IMR-90 (cell line): ENCODE data around the gene ALDOA. TPM values are rescaled to one million over a fixed set of nuclear protein-coding genes. Genes with fewer than 3 reads are reported as not detected.

Experiments
- ATAC-seq: fragments of 200-7000 bp; cut with Tn5 transposase; 2 replicates; pipeline ENCODE4 v1.9.1; 2020; ENCODE audit warnings: low read depth, mild to moderate bottlenecking, moderate library complexity
- BruUV-seq: library from RNA; stranded (reverse); fragments of 400-500 nt; replicated peaks from 2 replicates; lab custom pipeline; 2021; lab: Mats Ljungman, UMichigan
- CTCF ChIA-PET: fragments of 300-600 bp; formaldehyde crosslinking; extraction: SDS; loops from one replicate; lab custom pipeline; 2021; ENCODE audit warnings: antibody characterized with exemption; lab: Yijun Ruan, JAX
- POLR2A ChIA-PET: fragments of 300-600 bp; sonication (Branson Sonifier 250); formaldehyde crosslinking; loops from one replicate; lab custom pipeline; 2022; ENCODE audit warnings: antibody characterized with exemption; ENCODE audit not compliant: unreplicated experiment; lab: Charles Lee
- DNase-seq: peaks from one replicate; pipeline ENCODE4 v3.0.0; 2013
- H2AFZ ChIP-seq: replicated peaks from 2 replicates; pipeline ENCODE3; 2013; ENCODE audit warnings: low read length, mild to moderate bottlenecking; ENCODE audit not compliant: poor library complexity
- H2AK5ac ChIP-seq: 2 replicates; pipeline ENCODE4 v1.6.1; 2013; ENCODE audit warnings: low read depth, low read length, inconsistent platforms
- H2AK9ac ChIP-seq: replicated peaks from 2 replicates; pipeline ENCODE3; 2013; ENCODE audit warnings: mild to moderate bottlenecking, low read depth, low read length, moderate library complexity; ENCODE audit not compliant: poor library complexity
- H2BK120ac ChIP-seq: 2 replicates; pipeline ENCODE4 v1.6.1; 2013; ENCODE audit warnings: low read depth, low read length, inconsistent platforms
- H2BK15ac ChIP-seq: 3 replicates; pipeline ENCODE4 v1.6.1; 2013; ENCODE audit warnings: low read depth, low read length, inconsistent platforms
- H2BK20ac ChIP-seq: 2 replicates; pipeline ENCODE4 v1.6.1; 2013; ENCODE audit warnings: low read depth, mild to moderate bottlenecking, inconsistent platforms, low read length, moderate library complexity
- H2BK5ac ChIP-seq: 2 replicates; pipeline ENCODE4 v1.6.1; 2013; ENCODE audit warnings: mild to moderate bottlenecking, low read depth, low read length, inconsistent platforms; ENCODE audit not compliant: poor library complexity, severe bottlenecking
- H3K14ac ChIP-seq: replicated peaks from 2 replicates; pipeline ENCODE4 v1.6.1; 2013; ENCODE audit warnings: low read depth, low read length, inconsistent platforms
- H3K18ac ChIP-seq: 2 replicates; pipeline ENCODE4 v1.6.1; 2013; ENCODE audit warnings: low read depth, low read length, control low read depth
- H3K23ac ChIP-seq: 2 replicates; pipeline ENCODE4 v1.6.1; 2013; ENCODE audit warnings: low read depth, low read length, inconsistent platforms
- H3K27ac ChIP-seq: 2 replicates; pipeline ENCODE4 v1.5.1; 2013; ENCODE audit warnings: mild to moderate bottlenecking, control low read depth, low read length; ENCODE audit not compliant: insufficient read depth
- H3K27me3 ChIP-seq: 2 replicates; pipeline ENCODE4 v1.6.1; 2013; ENCODE audit warnings: low read length; ENCODE audit not compliant: control insufficient read depth, insufficient read depth
- H3K36me3 ChIP-seq: 2 replicates; pipeline ENCODE4 v1.6.1; 2013; ENCODE audit warnings: low read length, mixed read lengths; ENCODE audit not compliant: control insufficient read depth, insufficient read depth
- H3K4ac ChIP-seq: 2 replicates; pipeline ENCODE4 v1.6.1; 2013; ENCODE audit warnings: low read depth, low read length, inconsistent platforms
- H3K4me1 ChIP-seq: 2 replicates; pipeline ENCODE4 v1.6.1; 2013; ENCODE audit warnings: low read length, mixed read lengths; ENCODE audit not compliant: control insufficient read depth, insufficient read depth
- H3K4me2 ChIP-seq: 2 replicates; pipeline ENCODE4 v1.6.1; 2013; ENCODE audit warnings: low read depth, mild to moderate bottlenecking, control low read depth, low read length, moderate library complexity
- H3K4me3 ChIP-seq: 2 replicates; pipeline ENCODE4 v1.5.1; 2013; ENCODE audit warnings: low read depth, mild to moderate bottlenecking, control low read depth, low read length, moderate library complexity; ENCODE audit not compliant: insufficient read depth
- H3K56ac ChIP-seq: 2 replicates; pipeline ENCODE4 v1.6.1; 2013; ENCODE audit warnings: low read length, inconsistent platforms; ENCODE audit not compliant: insufficient read depth; ENCODE audit errors: extremely low read depth
- H3K79me1 ChIP-seq, 2 experiments: 2 replicates each; pipeline ENCODE4 v1.6.1; 2013; ENCODE audit warnings: low read length in 2 of 2, inconsistent platforms in 1 of 2, low read depth in 1 of 2
- H3K9ac ChIP-seq: 2 replicates; pipeline ENCODE4 v1.6.1; 2013; ENCODE audit warnings: low read depth, low read length, control low read depth
- H3K9me1 ChIP-seq: 2 replicates; pipeline ENCODE4 v1.6.1; 2013; ENCODE audit warnings: low read length, inconsistent platforms; ENCODE audit not compliant: insufficient read depth
- H3K9me3 ChIP-seq: 2 replicates; pipeline ENCODE4 v1.6.1; 2013; ENCODE audit warnings: low read length; ENCODE audit not compliant: control insufficient read depth, insufficient read depth
- H4K20me1 ChIP-seq: 2 replicates; pipeline ENCODE4 v1.6.1; 2013; ENCODE audit warnings: low read length, inconsistent platforms; ENCODE audit not compliant: insufficient read depth
- H4K5ac ChIP-seq: 2 replicates; pipeline ENCODE4 v1.6.1; 2013; ENCODE audit warnings: mild to moderate bottlenecking, low read depth, low read length, control low read depth
- H4K8ac ChIP-seq, 2 experiments: 2 replicates each; pipeline ENCODE4 v1.6.1; 2013; ENCODE audit warnings: low read depth in 2 of 2, low read length in 2 of 2, control low read depth in 1 of 2, inconsistent platforms in 1 of 2
- H4K91ac ChIP-seq: 2 replicates; pipeline ENCODE4 v1.6.1; 2013; ENCODE audit warnings: low read depth, low read length, inconsistent platforms; ENCODE audit not compliant: insufficient read depth
- BHLHE40 ChIP-seq: fragments of 150-350 bp; IDR thresholded peaks from 2 replicates; pipeline ENCODE4 v1.6.1; 2016; ENCODE audit warnings: mild to moderate bottlenecking, low read depth, low read length
- CEBPB ChIP-seq: IDR thresholded peaks from 2 replicates; pipeline ENCODE4 v1.6.1; 2012; ENCODE audit warnings: low read depth, low read length, improper control_type of control experiment
- CHD1 ChIP-seq: IDR thresholded peaks from 2 replicates; pipeline ENCODE4 v1.6.1; 2012; ENCODE audit warnings: low read depth, low read length, improper control_type of control experiment
- ELK1 ChIP-seq: fragments of 150-350 bp; IDR thresholded peaks from 2 replicates; pipeline ENCODE4 v1.6.1; 2016; ENCODE audit warnings: low read depth, mild to moderate bottlenecking, low read length, moderate library complexity, borderline replicate concordance
- FOS ChIP-seq: fragments of 150-350 bp; IDR thresholded peaks from 2 replicates; pipeline ENCODE4 v1.6.1; 2016; ENCODE audit warnings: low read depth, low read length
- MAFK ChIP-seq: IDR thresholded peaks from 2 replicates; pipeline ENCODE4 v1.6.1; 2012; ENCODE audit warnings: low read depth, low read length, improper control_type of control experiment
- MAZ ChIP-seq: IDR thresholded peaks from 2 replicates; pipeline ENCODE4 v1.6.1; 2012; ENCODE audit warnings: low read depth, mild to moderate bottlenecking, low read length, improper control_type of control experiment, moderate library complexity, borderline replicate concordance
- MXI1 ChIP-seq: IDR thresholded peaks from 2 replicates; pipeline ENCODE4 v1.6.1; 2012; ENCODE audit warnings: low read depth, mild to moderate bottlenecking, low read length, moderate library complexity, borderline replicate concordance
- POLR2A ChIP-seq: IDR thresholded peaks from 2 replicates; pipeline ENCODE4 v1.6.1; 2012; ENCODE audit warnings: mild to moderate bottlenecking, low read depth, low read length
- RCOR1 ChIP-seq: IDR thresholded peaks from 2 replicates; pipeline ENCODE4 v1.6.1; 2012; ENCODE audit warnings: mild to moderate bottlenecking, low read length, improper control_type of control experiment; ENCODE audit not compliant: insufficient replicate concordance
- RFX5 ChIP-seq: IDR thresholded peaks from 2 replicates; pipeline ENCODE4 v1.8.0; 2012; ENCODE audit warnings: low read depth, mild to moderate bottlenecking, low read length, moderate library complexity
- SMC3 ChIP-seq: fragments of 150-350 bp; IDR thresholded peaks from 2 replicates; pipeline ENCODE4 v1.6.1; 2016; ENCODE audit warnings: low read depth, mild to moderate bottlenecking, antibody characterized with exemption, low read length, moderate library complexity
- WGBS, 2 experiments: methylation state at CpG; one replicate each; pipeline versions ENCODE4 v1.1.5 to v1.1.7; 2013; ENCODE audit warnings: missing lambda C conversion rate in 2 of 2; ENCODE audit not compliant: insufficient read length in 1 of 2; ENCODE audit errors: extremely low coverage in 2 of 2; 5-methylcytosine and 5-hydroxymethylcytosine counted together
- dilution Hi-C: fragments of 300-500 bp; cut with HindIII; formaldehyde crosslinking; loops from one replicate; pipeline ENCODE4 v1.14.3; 2018; ENCODE audit warnings: low sequenced_read_pairs; ENCODE audit not compliant: unreplicated experiment
- in situ Hi-C: fragments of 300-500 bp; cut with MboI; formaldehyde crosslinking; loops from 3 replicates; pipeline ENCODE4 v1.14.3; 2019; ENCODE audit warnings: low sequenced_read_pairs, inconsistent platforms, mixed read lengths
- intact Hi-C: fragments of 100-400 bp; cut with micrococcal nuclease; formaldehyde crosslinking; loops from 2 replicates; pipeline ENCODE4 v1.10.0; 2022
- polyA plus RNA-seq, 3 experiments: library from polyadenylated mRNA; depleted of rRNA; stranded (reverse); fragments of >200 nt; gene quantifications; 2 replicates each; pipeline ENCODE4 v1.2.3, GENCODE V29; 2012; ENCODE audit warnings: low replicate concordance in 1 of 3
- total RNA-seq: library from RNA; depleted of rRNA; stranded (reverse); fragments of >200 nt; gene quantifications from 2 replicates; pipeline ENCODE4 v1.2.3, GENCODE V29; 2012

Gene ALDOA
- total and polyA plus RNA-seq, 2 of the 4 experiments (the other 2 are of a cell fraction) = 1,697 to 1,990 TPM

- H3K9me3 ChIP-seq = no peaks in the 10 kb centered on the region
- H2AK9ac ChIP-seq = no peak overlapping the region
- no peak overlapping the region for H3K18ac ChIP-seq
- no peak overlapping the region for H3K23ac ChIP-seq
- TF ChIP-seq MAZ (no peak), CHD1 (no peak), POLR2A (no peak), SMC3 (no peak), ELK1 (no peak), MXI1 (no peak), MAFK (no peak), CEBPB (no peak), BHLHE40 (no peak), FOS (no peak), RFX5 (no peak), RCOR1 (no peak)
- H4K91ac ChIP-seq = no peak overlapping the region
- BruUV-seq = no TSS peak
- peak; percentile 40 for DNase-seq
- ChIA-PET POLR2A (no interaction called here), CTCF (no interaction called here)
- no peaks in the 10 kb centered on the region for H3K4me1 ChIP-seq
- no peak overlapping the region for H4K5ac ChIP-seq
- no peaks in the 10 kb centered on the region for H4K20me1 ChIP-seq
- no peaks in the 10 kb centered on the region for H3K36me3 ChIP-seq
- no peak overlapping the region for H3K14ac ChIP-seq
- no peaks in the 10 kb centered on the region for H3K79me1 ChIP-seq
- H3K27ac ChIP-seq = no peak overlapping the region
- H3K9ac ChIP-seq = no peak overlapping the region
- H2BK20ac ChIP-seq = no peak overlapping the region
- intact Hi-C loops = no loop called here
- no peak overlapping the region for H2AFZ ChIP-seq
- H3K27me3 ChIP-seq = peaks cover 7% of the 10 kb centered on the region
- no peak overlapping the region for H3K56ac ChIP-seq
- dilution Hi-C loops = no loop called here
- H2BK5ac ChIP-seq = no peak overlapping the region
- ATAC-seq = no peak
- no peak overlapping the region for H3K4me3 ChIP-seq
- no peak overlapping the region for H2AK5ac ChIP-seq
- no peak overlapping the region for H4K8ac ChIP-seq
- in situ Hi-C loops = no loop called here
- 44% methylated on average over 3 of the region's 4 CpGs; no CpG with 5 or more reads in 1 of the 2 experiments for WGBS, 2 experiments
- H2BK15ac ChIP-seq = no peak overlapping the region
- H2BK120ac ChIP-seq = no peak overlapping the region
- no peak overlapping the region for H3K4ac ChIP-seq
- H3K4me2 ChIP-seq = no peak overlapping the region
- H3K9me1 ChIP-seq = no peaks in the 10 kb centered on the region
Measured at GRCh38 chr16:30018731-30019158, 46.8 kb upstream of the ALDOA start.
